GM06990 (cell line): ENCODE results near the gene APBB2.
A peak's percentile ranks its signal among the peaks of the same experiment; 100 is the strongest.

Source experiments
- DNase-seq: peaks from one replicate; pipeline ENCODE4 v3.0.0-alpha.2; 2011; ENCODE audit not compliant: insufficient read length; ENCODE audit errors: extremely low read depth
- H3K27me3 ChIP-seq: replicated peaks from 2 replicates; pipeline ENCODE4 v1.6.0; 2011; ENCODE audit warnings: low read length; ENCODE audit not compliant: control insufficient read depth, insufficient read depth
- H3K36me3 ChIP-seq: 2 replicates; pipeline ENCODE4 v1.5.1; 2011; ENCODE audit warnings: low read length; ENCODE audit not compliant: control insufficient read depth, insufficient read depth
- H3K4me3 ChIP-seq: replicated peaks from 2 replicates; pipeline ENCODE4 v1.5.1; 2011; ENCODE audit warnings: low read depth, mild to moderate bottlenecking, control low read depth, low read length
- TF ChIP-seq, protein P1 (sequence below): IDR thresholded peaks from 2 replicates; pipeline ENCODE4 v1.5.1; 2011; ENCODE audit warnings: low read length, control low read depth, mild to moderate bottlenecking, inconsistent platforms; ENCODE audit not compliant: insufficient read depth, poor library complexity, severe bottlenecking

Gene APBB2

GRCh38 chr4:40812386-40812785 is 402.0 kb downstream of the APBB2 start:
- no peaks in the 10 kb centered on the region for H3K36me3 ChIP-seq

GRCh38 chr4:40811956-40812355 is 402.4 kb downstream of the APBB2 start:
- TF ChIP-seq, protein P1, sequence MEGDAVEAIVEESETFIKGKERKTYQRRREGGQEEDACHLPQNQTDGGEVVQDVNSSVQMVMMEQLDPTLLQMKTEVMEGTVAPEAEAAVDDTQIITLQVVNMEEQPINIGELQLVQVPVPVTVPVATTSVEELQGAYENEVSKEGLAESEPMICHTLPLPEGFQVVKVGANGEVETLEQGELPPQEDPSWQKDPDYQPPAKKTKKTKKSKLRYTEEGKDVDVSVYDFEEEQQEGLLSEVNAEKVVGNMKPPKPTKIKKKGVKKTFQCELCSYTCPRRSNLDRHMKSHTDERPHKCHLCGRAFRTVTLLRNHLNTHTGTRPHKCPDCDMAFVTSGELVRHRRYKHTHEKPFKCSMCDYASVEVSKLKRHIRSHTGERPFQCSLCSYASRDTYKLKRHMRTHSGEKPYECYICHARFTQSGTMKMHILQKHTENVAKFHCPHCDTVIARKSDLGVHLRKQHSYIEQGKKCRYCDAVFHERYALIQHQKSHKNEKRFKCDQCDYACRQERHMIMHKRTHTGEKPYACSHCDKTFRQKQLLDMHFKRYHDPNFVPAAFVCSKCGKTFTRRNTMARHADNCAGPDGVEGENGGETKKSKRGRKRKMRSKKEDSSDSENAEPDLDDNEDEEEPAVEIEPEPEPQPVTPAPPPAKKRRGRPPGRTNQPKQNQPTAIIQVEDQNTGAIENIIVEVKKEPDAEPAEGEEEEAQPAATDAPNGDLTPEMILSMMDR: no peak
- Histone ChIP-seq H3K4me3 (no peak overlapping the region), H3K36me3 (no peaks in the 10 kb centered on the region), H3K27me3 (no peaks in the 10 kb centered on the region)
- DNase-seq: no peak

More at GRCh38 chr4:40812386-40812785, 402.0 kb downstream of the APBB2 start:
- DNase-seq: no peak
- H3K27me3 ChIP-seq: no peaks in the 10 kb centered on the region
- H3K4me3 ChIP-seq: no peak overlapping the region
- TF ChIP-seq, protein P1: no peak

- no peaks in the 10 kb centered on the region for H3K27me3 ChIP-seq
- H3K4me3 ChIP-seq: no peak overlapping the region
- no peak for DNase-seq
- no peaks in the 10 kb centered on the region for H3K36me3 ChIP-seq
- TF ChIP-seq, protein P1: no peak
These were observed 405.4 kb downstream of the APBB2 start for GRCh38 chr4:40808926-40809457.

GRCh38 chr4:40804598-40804997 is 409.7 kb downstream of the APBB2 start:
- H3K27me3 ChIP-seq: no peaks in the 10 kb centered on the region
- H3K4me3 ChIP-seq: no peak overlapping the region
- H3K36me3 ChIP-seq: no peaks in the 10 kb centered on the region
- DNase-seq: no peak
- TF ChIP-seq, protein P1: no peak

DNA sequence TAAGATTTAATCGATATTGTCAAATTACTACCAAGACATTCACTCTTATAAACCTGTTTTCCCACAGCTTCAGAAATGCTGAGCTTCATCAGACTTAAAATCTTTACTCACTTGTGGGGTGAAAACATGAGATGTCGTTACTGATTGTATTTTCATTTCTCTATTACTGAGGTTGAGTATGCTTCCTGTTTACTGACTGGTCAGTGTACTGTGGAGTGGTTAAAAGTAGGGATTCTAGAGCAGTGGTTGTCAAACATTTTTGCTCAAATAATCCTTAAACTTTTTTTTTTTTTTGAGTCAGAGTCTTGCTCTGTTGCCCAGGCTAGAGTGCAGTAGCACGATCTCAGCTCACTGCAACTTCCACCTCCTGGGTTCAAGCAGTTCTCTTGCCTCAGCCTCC is 414.3 kb downstream of the APBB2 start:
- TF ChIP-seq, protein P1: no peak
- no peaks in the 10 kb centered on the region for H3K27me3 ChIP-seq
- DNase-seq: peak; percentile 16
- H3K36me3 ChIP-seq: no peaks in the 10 kb centered on the region
- H3K4me3 ChIP-seq: no peak overlapping the region

DNA sequence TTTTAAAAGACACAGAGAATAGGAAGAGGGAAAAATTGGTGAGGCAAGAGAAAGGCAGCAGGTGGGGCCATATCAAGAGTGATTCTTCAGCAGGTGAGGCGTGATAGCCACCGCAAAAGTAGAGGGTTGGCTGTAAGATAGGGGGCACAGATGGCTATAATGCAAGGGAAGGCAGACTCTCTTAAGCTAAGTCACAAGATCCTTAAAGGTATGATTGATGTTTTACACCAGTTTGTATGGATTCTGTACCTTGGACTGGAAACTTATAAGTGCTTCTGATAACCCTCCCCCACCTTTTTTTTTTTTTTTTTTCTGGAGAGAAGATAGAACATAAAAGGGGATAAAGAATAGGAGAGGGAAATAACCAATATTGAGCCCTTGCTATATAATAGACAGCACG is 424.6 kb downstream of the APBB2 start:
- DNase-seq: no peak
- TF ChIP-seq, protein P1: no peak
- no peak overlapping the region for H3K4me3 ChIP-seq
- H3K36me3 ChIP-seq: no peaks in the 10 kb centered on the region
- H3K27me3 ChIP-seq: no peaks in the 10 kb centered on the region
